RCC 7860 (cell line): ENCODE measurements around the gene NR2F2.

Experiments
- DNase-seq: peaks from one replicate; pipeline ENCODE4 v3.0.0-alpha.2; 2015; ENCODE audit warnings: low spot score
- FAIRE-seq: peaks from 2 replicates; lab custom pipeline; 2012; peaks lifted over from hg19 to GRCh38; lab: Jason Lieb, UNC

The NR2F2 gene

DNA sequence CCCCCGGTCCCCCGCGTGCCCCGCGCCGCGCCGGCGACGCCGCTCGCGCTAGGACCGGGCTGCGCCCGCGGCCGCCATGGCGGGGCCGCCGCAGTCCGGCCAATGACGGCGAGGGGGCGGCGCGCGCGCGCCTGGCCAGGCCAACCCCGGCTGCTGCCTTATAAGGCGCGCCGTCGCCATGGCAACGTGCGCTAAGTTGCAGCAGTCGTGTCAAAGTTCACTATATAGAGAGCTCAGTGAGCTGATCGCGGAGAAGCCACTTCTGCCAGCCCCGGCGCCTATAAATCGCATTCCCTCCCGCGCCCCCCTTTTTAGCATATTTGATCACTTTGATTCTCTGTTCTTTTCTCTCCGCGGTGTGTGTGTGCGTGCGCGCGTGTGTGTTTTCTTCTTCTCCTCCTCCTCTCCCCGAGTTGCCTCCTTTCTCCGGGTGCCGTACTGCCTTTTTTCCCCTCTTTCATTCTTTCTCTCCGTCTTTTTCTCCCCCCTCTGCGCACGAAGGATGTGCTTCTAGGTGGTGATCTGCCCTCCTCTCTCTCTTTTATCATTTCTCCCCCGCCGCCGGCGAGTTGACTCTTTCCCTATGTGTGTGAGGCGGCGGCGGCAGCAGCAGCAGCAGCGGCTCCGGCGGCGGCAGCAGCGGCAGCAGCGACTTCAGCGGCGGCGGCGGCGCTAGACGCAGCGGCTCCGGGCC, at the start of gene NR2F2:
Gene NR2F2, plus strand, starts transcription at position 251 of the 694 bp plus-strand sequence. CDS start 1,406 bp downstream, outside the sequence.
- FAIRE-seq (no peak), DNase-seq (peak; percentile 92)

DNA sequence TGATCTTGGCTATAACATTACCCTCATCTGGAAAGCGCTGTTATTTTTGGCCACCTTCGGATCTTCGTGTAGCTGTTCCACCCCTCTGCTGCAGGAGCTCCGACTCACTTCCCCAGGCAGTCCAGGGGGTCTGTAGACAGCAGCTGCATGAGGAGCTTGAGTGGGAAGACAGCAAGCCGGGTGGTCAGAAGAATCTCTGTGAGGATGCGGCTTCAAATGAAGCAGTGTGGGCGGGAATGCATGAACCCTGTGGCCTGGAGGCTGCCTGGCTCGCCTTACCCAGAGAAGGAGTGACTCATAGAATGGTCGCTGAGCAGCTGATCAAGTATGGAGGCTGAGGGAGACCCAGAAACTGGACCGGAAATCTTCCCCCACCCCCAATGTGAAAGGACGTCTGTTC, 45.2 kb upstream of the NR2F2 start:
- DNase-seq (peak; percentile 74), FAIRE-seq (no peak)

DNA sequence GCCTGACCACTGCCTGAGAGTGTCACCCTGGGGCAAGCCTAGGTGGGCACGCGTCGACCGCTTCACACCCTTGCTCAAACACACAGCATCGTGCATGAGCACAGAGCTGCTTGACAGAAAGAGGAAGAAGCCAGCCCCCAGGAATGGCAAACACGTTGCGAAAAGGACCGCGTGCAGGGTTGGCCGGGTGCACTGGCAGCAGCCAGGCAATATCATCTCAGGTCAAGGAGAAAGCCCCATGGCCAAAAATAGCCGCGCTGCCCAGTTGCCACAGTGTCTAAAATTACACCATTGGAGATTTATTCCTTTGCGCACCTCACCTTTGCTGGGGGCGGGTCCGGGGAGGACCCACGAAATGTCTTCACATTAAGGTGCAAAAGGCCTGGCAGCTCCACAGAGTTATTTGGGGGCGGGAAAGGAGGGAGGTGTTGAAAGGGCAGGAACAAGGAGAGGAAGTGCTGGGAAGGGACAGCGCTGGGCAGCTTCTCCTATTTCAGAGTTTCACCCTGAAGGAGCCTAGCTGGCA, 44.7 kb upstream of the NR2F2 start:
- DNase-seq (no peak), FAIRE-seq (no peak)

DNA sequence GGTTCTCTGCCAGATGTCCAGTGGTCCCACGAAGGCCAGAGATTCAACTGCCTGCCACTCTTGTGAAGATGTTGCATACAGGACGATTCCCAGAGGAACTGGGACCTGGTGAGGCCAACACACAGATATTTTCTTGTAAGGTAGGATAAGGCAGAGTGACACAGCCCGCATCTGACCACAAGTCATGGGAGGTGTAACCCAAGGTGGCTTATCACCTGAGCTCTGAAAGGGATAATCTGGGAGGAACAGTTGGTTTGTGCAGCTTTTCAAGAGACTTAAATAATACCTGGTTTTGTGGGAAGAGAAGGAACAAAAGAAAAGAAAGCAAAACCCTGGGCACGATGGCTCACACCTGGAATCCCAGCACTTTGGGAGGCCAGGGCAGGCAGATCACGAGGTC, 39.8 kb upstream of the NR2F2 start:
- FAIRE-seq (no peak), DNase-seq (no peak)

DNA sequence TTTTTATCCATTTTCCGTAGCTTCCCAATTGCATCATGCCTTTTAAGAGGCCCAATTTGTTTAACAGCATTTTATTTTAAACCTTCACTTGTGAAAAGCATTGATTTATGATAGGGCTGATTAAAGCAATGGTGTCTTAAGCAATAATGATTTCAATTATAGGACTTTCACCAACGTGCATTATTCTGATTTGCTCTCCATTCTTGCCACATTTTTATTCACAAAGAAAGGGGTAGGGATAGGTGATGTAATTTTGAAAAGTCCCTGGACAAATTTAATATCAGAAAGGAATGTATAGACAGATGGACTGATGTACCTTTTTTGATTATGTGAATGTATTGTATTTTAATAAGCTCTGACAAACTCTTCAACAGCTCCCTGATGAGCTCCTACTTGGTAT, 37.9 kb upstream of the NR2F2 start:
- DNase-seq (no peak), FAIRE-seq (no peak)

DNA sequence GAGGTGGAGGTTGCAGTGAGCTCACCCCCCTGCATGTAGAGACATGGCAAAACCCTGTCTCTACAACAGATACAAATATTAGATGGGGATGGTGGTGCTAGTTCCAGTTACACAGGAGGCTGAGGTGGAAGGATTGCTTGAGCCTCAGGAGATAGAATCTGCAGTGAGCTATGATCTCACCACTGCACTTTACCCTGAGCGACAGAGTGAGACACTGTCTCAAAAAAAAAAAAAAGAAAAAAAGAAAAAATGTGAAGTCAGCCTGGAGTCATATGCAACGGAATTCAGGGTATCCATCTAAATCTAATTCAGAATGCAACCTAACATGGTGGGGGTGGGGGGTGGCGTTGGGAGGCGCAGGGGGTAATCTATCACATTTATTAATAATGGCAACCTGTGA, 37.1 kb upstream of the NR2F2 start:
- DNase-seq, result no peak
- no peak for FAIRE-seq

DNA sequence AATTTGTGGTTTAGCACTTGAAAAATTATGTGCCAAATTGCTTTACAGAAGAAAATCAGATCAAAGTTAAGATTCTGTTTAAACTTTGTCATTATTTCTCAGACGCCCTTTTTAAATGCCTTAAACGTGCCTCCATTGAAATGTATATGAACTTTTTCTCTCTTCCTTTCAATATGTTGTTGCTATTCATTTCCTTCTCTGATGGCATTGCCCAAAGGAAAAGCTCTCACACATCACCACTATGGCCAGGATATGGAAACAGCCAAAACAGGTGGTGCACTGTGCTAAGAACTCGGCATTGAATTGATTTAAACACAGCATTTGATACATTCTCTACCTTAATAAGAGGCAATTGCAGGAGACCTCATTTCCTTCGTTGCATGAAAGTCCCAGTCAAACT, 35.7 kb upstream of the NR2F2 start:
- no peak for FAIRE-seq
- no peak for DNase-seq

DNA sequence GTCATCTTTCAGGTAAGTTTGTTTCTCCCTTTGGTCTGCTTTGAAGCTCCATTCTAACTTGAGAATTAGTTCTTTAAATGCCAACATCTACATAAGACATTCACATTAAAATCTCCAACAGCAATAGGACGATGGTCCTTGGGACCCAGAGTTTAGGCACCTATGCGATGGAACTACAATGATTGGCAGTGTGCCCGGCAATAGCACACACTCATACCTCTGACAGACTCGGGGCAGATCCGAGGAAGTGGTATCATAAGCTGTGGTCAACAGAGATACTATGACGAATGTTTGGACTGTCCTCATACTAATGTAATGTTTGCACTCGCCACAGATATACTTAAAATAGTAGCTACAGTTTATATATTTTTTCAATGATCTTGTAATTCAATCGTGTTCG, 34.2 kb upstream of the NR2F2 start:
- DNase-seq, result peak; percentile 81
- peak; percentile 93 for FAIRE-seq

DNA sequence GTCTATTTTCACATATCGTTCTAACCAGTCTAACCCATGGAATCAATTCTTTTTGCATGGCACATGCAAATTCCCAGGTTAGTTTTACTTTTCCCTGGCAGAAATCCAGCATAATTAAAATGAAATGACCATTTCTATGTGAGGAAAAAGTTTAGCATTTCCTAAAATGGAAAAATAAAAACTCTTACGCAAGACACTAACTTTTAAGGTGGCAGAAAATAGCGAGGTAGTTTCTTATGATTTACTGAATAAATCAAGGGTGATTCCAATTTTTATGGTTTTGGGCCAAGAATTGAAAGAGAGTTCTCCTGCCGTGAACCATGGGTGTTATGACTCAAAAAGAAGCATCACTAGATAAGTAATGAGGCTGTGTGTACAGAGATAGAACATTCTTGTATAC, 32.7 kb upstream of the NR2F2 start:
- FAIRE-seq (no peak), DNase-seq (no peak)

DNA sequence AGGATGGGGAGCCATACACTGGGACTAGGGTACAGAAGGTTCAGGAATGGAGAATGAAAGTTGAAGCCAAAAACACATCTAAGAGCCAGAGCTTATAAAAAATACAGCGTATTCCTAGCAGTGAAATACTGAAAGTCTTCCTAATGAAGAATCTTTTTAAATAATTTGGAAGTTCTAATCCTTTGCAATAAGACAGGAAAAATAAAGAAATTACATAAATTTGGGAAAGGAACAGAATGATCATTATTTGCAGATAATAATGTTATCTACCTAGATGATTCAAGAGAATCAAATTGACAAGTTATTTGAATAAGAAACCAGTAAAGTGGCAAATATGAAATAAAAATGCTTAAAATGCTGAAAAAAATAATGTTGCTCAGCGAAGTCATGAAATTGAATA, 32.3 kb upstream of the NR2F2 start:
- no peak for FAIRE-seq
- no peak for DNase-seq

DNA sequence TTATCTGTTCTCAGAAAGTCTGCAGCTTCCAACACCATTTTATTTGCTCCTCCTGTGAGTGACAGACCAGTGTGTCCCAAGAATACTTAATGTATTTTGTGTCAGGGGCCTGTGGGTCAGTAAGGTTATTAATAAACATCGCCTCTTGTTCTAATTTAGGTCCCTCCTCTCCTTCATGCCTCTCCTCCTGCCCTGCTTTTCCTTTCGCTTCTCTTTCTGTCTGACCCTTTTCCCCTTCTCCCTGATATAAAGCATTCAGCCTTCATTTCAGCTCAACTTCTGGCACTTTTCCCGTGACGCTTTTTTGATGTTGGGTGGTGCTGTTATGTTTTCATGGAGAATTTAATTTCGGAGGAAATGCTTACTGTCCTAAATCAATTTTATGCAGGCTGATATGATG, 29.7 kb upstream of the NR2F2 start:
- DNase-seq (no peak), FAIRE-seq (no peak)

DNA sequence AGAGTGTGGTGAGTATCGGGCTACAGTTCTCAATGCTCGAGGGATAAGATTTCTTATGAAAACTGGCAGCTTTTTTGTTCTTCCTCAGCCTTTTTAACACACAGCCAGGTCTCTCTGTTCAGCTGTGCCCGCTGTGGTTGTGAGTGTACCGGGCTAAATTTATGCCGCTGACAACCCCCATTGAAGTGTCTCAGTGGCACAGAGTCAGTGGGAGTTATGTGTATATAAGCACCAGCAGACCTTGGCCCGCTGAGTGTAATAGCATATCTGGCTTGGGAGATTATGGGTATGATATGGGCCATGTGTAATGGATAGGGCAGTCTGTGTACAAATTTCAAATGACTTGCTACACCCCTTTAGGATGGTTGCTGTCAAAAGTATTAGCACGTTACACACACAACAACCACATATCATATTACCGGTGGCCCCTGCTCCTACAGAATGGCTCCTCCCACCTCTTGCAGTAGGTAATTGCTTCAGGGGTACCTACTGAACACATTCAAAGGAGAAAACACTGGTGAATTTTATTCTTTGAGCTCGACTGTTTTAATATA, 26.9 kb upstream of the NR2F2 start:
- FAIRE-seq, result no peak
- no peak for DNase-seq

DNA sequence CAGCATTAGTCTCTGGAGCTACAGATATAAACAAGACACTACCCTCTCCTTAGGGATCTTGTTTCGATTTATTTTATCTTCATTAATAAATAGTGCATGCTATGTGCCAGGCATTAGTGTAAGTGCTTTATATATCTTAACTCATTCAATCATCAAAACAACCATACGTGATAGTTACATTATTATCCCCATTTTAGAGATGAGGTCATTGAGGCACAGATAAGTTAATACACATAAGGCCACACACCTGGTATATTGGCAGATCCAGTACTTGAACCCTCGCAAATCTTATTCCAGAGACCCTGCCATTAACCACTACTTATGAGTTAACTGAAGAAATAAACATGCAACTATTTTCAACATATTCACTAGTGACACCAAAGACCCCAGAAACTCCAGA, 25.7 kb upstream of the NR2F2 start:
- FAIRE-seq, result no peak
- DNase-seq, result no peak

DNA sequence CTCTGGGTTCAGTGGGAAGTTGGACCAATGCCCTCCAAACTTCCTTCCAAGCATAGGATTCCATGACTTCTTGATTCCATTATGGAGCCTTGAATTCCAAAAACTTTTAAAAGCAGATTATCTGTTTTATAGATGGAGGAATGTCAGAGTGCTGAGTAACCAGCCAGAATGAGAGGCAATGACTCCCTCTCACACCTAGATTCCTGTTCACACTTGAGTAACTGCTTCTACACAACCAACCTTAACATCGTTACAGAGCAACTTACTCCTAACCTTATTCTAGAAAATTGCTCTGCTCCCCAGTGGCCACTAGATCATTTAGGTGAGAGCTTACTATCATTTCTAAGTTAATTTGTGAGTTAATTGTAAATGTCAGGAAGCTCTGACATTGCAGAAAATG, 24.2 kb upstream of the NR2F2 start:
- DNase-seq (no peak), FAIRE-seq (no peak)

DNA sequence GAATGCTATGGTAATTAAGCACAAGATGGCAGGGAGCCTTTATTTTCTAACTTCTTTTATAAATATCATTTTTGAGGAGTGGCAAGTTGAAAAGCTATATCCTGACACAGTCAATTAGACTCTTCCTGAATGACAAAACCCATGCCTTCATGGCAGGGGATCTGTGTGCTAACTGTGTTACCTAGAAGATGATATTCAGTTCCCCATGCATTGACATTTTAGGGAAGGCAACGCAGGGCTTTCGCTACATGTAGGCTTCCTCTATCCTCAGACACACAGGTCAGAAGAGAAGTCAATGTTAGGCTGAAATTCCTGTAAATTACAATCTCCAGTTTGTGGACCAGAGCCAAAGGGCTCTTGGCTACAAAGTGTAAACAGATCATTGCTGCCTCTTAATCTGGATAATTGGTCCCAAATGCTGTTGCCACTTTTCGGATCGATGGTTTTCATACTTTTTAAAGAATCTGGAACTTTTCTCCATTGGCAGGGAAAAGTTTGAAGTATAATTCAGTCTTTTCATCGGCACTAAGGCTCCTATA, 22.6 kb upstream of the NR2F2 start:
- no peak for DNase-seq
- no peak for FAIRE-seq

DNA sequence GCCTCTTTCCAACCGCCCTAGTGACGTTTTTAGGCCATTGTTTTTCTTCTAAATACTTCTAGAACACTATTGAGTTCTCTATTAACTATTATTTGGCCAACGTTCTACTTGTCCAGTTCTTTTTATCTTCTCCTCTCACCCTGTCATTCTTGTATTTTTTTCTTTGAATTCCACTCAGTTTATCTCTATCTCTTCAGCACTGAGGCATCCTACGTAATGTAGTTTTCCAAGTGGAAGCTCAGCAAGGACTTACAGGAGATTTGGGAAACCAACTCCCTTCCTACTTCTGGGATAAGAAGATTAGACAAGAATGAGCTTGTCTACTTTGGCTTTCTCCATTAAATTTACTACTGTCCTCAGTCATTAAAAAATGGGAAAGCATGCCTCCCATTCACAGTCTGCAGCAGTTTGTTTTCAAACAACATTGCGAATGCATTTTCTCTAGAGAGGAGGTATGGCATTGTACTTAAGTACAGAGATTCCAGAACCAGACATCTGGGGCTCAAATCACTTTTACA, 21.3 kb upstream of the NR2F2 start:
- FAIRE-seq, result no peak
- no peak for DNase-seq

DNA sequence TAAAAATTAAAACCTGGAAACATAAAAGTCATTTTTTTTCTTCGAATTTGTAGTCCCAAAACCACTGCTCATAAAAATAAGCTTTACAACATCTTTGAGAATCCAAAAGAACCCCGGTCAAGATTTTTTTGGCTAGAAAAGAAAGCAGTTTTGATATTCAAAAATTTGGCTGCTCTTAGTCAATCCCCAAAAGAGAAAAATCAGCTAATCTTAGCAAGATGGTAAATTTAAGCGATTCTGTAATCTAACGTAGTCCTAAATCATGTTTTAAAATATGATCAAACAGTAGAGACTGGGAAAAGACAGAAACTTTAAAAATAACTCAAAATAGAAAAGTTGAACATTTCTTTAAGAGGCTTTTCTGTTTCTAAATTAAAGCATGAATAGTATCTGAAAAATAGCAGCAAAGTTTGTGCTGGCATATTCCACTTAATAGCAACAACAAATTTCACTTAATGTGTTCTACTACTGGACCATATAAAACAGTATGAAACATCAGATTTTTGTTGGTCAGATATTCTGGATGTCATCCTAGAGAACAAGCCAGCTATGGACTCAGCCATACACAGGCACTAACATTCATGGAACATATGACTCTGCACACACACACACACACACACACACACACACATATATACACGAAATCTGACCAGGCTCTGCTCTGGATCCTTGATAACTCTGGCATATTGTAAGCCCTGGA, 19.1 kb upstream of the NR2F2 start:
- DNase-seq, result no peak
- no peak for FAIRE-seq

DNA sequence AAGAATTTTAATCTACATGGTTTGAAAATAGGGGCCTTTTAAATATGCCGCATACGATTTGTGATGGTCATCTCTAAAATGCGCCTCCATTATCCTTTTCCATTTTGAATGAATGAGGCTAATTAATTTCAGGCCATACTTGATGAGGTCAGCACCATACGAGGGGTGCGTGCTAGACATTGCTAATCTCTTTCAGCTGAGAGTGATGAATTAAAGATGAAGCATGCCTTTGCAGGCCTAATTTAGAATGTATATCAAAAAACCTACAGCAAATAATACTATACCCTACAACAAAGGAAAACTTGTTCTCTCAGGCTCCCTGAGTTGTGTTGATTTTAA, 18.6 kb upstream of the NR2F2 start:
- FAIRE-seq, result no peak
- DNase-seq, result no peak

DNA sequence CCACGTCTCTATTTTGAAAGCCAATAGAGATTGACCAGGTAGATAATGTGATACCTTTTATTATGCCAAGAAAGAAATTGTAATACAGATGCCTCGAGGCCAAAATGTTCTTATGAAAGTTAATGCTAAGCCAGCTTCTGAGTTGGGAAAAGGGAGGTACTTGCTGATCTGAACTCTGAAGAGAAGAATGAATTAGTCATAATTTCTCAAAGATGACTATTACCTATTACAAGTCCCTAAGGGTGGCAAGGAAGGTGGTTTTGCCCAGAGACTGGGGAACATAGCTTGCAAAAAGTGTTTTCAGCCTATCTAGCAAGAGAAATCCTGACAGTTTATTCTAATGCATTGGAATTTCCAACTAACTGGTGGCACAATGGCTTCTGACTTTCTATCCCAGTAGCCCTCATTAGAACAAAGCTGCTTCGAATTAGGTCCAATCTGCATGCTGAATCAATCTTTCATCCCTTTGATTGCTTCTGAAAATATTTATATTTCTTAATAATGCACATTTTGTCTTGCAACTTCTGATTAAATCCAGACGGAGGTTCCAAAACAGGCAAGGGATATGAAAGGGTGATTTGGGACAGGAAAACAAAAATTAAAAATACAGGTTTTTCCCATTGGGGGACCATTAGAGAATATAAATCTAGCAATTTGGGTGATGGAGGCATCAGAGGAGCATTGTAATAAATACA, 17.7 kb upstream of the NR2F2 start:
- DNase-seq, result peak; percentile 47
- FAIRE-seq, result peak; percentile 77

DNA sequence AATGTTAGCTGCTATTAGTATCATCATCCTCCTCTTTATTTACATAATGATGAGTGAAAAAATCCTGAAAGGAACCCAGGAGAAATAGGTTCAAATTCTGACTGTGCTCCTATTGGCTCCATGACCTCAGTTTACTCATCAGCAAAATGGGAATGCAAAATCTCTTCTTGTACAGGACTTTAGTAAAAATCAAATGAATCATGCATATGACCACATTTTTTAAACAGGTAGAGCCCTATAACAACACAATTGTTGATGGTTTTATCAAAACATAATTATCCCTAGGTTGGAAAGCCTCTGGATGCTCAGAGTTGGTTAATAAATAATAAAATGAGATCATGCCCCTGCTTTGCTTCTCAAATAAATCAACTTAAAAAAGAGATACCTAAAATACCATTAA, 16.0 kb upstream of the NR2F2 start:
- FAIRE-seq (peak; percentile 20), DNase-seq (peak; percentile 9)

DNA sequence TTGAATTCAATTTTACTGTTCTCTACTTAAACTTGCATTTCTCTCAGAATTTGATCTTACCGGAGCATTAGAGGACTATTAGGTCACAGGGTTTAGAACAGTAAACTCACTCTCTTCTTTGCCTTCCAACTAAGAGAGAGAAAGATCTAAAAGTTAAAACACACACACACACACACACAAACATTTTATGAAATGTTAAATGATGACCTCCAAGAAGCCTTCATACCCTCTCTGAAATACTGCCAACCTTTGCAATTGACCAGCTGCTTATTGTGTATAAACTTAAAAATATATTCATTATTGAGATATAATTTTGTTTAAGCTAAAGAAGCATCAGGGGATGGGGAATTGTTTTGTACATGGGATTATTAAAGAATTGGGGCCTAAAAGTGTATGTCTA, 15.5 kb upstream of the NR2F2 start:
- no peak for FAIRE-seq
- no peak for DNase-seq
